Breast epithelium (tissue), 4 donors: ENCODE measurements around the gene CAPNS1. TPM values are rescaled to one million over a fixed set of nuclear protein-coding genes. Genes with fewer than 3 reads are reported as not detected.

ENCODE experiments used
- DNase-seq, 2 donors: peaks; one replicate each; pipeline ENCODE4 v3.0.0-alpha.2; 2019; ENCODE audit warnings: low spot score in 2 of 2
- H3K27ac ChIP-seq, 2 donors: fragments of 200-600 bp; sonication (generic) in 1 of 2; one replicate each; pipeline ENCODE4 v1.5.1; 2016 to 2019; ENCODE audit warnings: mild to moderate bottlenecking in 1 of 2
- H3K27me3 ChIP-seq, 2 donors: fragments of 200-600 bp; sonication (generic) in 1 of 2; one replicate each; pipeline versions ENCODE4 v1.5.1 to v1.6.0; 2017 to 2019; ENCODE audit warnings: control low read depth in 1 of 2, mild to moderate bottlenecking in 1 of 2
- H3K36me3 ChIP-seq: fragments of 200-600 bp; one replicate; pipeline ENCODE4 v1.5.1; 2019
- H3K4me1 ChIP-seq, 2 donors: fragments of 200-600 bp; sonication (generic); one replicate each; pipeline ENCODE4 v1.5.1; 2016 to 2019; ENCODE audit warnings: control low read depth in 1 of 2
- H3K4me3 ChIP-seq, 3 donors: fragments of 200-600 bp; sonication (generic); 1 replicate in 2 of 3; 2 replicates in 1 of 3; pipeline ENCODE4 v1.5.1; 2016 to 2019; ENCODE audit warnings: mild to moderate bottlenecking in 3 of 3, moderate library complexity in 2 of 3
- H3K9me3 ChIP-seq, 2 donors: fragments of 200-600 bp; sonication (generic) in 1 of 2; one replicate each; pipeline ENCODE4 v1.5.1; 2016 to 2019; ENCODE audit warnings: control low read depth in 1 of 2
- POLR2A ChIP-seq: fragments of 450-650 bp; IDR thresholded peaks from one replicate; pipeline ENCODE4 v1.6.1; 2016; ENCODE audit warnings: antibody characterized with exemption, mild to moderate bottlenecking, moderate library complexity
- POLR2AphosphoS5 ChIP-seq, 3 donors: sonication (generic); formaldehyde crosslinking; IDR thresholded peaks; one replicate each; pipeline ENCODE4 v1.6.1; 2017; ENCODE audit warnings: antibody characterized with exemption in 3 of 3
- intact Hi-C: fragments of 100-400 bp; cut with DNase I; formaldehyde crosslinking; loops from one replicate; pipeline ENCODE4 v1.15.1; 2023; ENCODE audit warnings: low total_unique reads
- total RNA-seq, 3 donors: library from RNA; depleted of rRNA; stranded (reverse); fragments of >200 nt; gene quantifications; one replicate each; pipeline ENCODE4 v1.1.0, GENCODE V29; 2016
- TF ChIP-seq, protein P1 (sequence below), 3 donors: fragments of 450-650 bp; IDR thresholded peaks; one replicate each; pipeline ENCODE4 v1.5.1; 2016 to 2017; ENCODE audit warnings: antibody characterized with exemption in 3 of 3, mild to moderate bottlenecking in 3 of 3, moderate library complexity in 3 of 3

Gene CAPNS1
- total RNA-seq, 3 donors from 2014 or later = 144 to 286 (median 200) TPM

DNA sequence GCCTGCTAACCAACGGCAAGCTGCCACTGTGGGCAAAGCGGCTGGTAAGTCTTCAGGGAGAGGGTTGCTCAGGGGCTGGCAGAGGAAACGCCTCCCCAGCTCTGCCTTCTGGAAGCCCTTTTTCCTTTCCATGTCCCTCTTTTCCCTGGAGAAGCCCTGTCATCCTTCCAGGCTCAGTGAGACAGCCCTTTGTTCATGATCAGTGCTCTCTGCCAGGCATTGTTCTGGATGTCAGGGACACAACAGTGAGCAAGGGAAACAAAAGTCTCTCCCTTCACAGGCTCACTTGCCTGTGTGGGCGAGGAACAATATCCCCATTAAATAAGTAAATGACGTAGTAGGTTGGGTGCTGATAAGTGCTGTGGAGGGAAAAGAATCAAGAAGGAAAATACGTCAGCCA is 42.8 kb upstream of the CAPNS1 start:
- no peak overlapping the region for H3K4me3 ChIP-seq
- H3K9me3 ChIP-seq = no peaks in the 10 kb centered on the region
- no peaks in the 10 kb centered on the region for H3K4me1 ChIP-seq
- H3K36me3 ChIP-seq = no peaks in the 10 kb centered on the region
- H3K27me3 ChIP-seq = no peaks in the 10 kb centered on the region
- TF ChIP-seq, protein P1, sequence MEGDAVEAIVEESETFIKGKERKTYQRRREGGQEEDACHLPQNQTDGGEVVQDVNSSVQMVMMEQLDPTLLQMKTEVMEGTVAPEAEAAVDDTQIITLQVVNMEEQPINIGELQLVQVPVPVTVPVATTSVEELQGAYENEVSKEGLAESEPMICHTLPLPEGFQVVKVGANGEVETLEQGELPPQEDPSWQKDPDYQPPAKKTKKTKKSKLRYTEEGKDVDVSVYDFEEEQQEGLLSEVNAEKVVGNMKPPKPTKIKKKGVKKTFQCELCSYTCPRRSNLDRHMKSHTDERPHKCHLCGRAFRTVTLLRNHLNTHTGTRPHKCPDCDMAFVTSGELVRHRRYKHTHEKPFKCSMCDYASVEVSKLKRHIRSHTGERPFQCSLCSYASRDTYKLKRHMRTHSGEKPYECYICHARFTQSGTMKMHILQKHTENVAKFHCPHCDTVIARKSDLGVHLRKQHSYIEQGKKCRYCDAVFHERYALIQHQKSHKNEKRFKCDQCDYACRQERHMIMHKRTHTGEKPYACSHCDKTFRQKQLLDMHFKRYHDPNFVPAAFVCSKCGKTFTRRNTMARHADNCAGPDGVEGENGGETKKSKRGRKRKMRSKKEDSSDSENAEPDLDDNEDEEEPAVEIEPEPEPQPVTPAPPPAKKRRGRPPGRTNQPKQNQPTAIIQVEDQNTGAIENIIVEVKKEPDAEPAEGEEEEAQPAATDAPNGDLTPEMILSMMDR (IDR thresholded peaks at IDR 0.05) = no peak
- TF ChIP-seq POLR2AphosphoS5 (IDR thresholded peaks at IDR 0.05) = peak in 1 of 3 donors; percentile 8
- peak overlapping the region; percentile 77 to 80 for H3K27ac ChIP-seq
- intact Hi-C loops = no loop called here
- DNase-seq = peak in 1 of 2 donors; percentile 46

DNA sequence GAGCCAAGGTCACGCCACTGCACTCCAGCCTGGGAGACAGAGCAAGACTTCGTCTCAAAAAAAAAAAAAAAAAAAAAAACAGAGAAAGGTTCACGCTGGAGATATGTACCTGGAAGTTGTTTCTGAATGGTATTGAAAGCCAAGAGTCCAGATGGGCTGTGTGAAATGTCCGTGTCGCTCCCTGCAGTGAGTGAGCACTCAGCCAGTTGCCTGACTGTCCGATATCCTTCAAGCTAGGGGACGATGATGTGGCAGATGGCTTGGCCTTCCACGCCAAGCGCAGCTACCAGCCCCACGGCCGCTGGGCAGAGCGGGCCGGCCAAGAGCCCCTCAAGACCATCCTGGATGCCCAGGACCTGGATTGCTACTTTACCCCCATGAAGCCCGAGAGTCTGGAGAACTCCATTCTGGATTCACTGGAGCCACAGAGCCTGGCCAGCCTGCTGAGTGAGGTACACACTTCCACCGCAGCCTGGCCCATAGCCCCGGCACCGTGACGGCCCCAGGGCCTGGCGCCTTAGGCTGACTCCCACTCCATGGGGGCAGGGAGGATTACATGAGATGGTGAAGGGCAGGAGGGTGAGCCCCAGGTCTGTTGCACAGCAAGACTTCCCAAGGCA is 40.6 kb upstream of the CAPNS1 start:
- H3K27ac ChIP-seq = no peak overlapping the region
- intact Hi-C loops = no loop called here
- no peaks in the 10 kb centered on the region for H3K27me3 ChIP-seq
- H3K9me3 ChIP-seq = no peaks in the 10 kb centered on the region
- H3K36me3 ChIP-seq = no peaks in the 10 kb centered on the region
- TF ChIP-seq POLR2A (no peak), POLR2AphosphoS5 (IDR thresholded peaks at IDR 0.05) (no peak)
- TF ChIP-seq, protein P1 (IDR thresholded peaks at IDR 0.05) = no peak
- H3K4me1 ChIP-seq = no peaks in the 10 kb centered on the region
- no peak overlapping the region for H3K4me3 ChIP-seq
- no peak for DNase-seq

DNA sequence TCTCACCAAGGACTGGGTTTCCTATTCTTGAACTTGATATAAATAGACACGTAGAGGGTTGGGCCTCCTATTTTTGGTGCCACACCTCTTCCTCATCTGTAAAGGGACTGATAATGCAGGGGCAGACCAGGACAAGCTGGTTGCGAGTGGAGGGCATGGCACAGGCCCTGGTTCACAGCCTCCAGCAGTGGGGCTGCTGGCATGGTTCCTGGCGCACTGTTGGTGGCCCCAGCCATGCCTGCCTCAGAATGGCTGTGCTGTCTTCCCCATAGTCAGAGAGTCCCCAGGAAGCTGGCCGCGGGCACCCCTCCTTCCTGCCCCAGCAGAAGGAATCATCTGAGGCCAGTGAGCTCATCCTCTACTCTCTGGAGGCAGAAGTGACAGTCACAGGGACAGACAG is 39.4 kb upstream of the CAPNS1 start:
- peak overlapping the region in 1 of 2 donors; percentile 38 for H3K27ac ChIP-seq
- intact Hi-C loops = no loop called here
- no peak for DNase-seq
- H3K4me3 ChIP-seq = no peak overlapping the region
- H3K27me3 ChIP-seq = no peaks in the 10 kb centered on the region
- H3K36me3 ChIP-seq = no peaks in the 10 kb centered on the region
- no peaks in the 10 kb centered on the region for H3K9me3 ChIP-seq
- H3K4me1 ChIP-seq = no peaks in the 10 kb centered on the region
- TF ChIP-seq POLR2AphosphoS5 (IDR thresholded peaks at IDR 0.05) (no peak), POLR2A (no peak)
- TF ChIP-seq, protein P1 (IDR thresholded peaks at IDR 0.05) = no peak

DNA sequence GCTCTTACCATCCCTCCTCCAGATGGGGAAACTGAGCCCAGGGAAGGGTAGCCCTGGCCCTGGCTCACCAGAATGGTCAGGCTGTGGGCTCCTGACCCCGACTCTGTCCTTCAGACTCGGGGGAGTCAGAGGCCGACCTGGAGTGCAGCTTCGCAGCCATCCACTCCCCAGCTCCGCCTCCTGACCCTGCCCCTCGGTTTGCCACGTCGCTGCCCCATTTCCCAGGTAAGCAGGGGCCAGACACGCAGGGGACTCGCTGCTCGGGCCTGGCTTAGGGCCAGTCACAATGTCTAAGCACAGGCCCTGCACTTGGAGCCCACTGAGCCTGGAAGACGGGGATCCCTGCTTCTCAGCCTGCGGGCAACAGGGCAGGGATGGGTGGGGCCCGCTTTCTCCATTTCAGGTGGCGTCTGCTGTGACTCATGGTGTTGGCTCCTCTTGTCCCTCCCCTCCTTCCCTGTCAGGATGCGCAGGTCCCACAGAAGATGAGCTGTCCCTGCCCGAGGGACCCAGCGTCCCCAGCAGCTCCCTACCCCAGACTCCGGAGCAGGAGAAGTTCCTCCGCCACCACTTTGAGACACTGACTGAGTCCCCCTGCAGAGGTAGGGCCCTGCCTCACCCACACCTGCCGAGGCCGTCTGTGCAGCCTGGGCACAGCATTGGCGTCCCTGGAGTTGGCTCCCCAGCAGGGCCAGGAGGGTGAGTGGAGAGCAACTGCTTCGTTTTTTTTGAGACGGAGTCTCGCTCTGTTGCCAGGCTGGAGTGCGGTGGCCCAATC is 38.1 kb upstream of the CAPNS1 start:
- no peak for DNase-seq
- no peak overlapping the region for H3K27ac ChIP-seq
- H3K4me3 ChIP-seq = no peak overlapping the region
- TF ChIP-seq POLR2AphosphoS5 (IDR thresholded peaks at IDR 0.05) (no peak), POLR2A (no peak)
- TF ChIP-seq, protein P1 (IDR thresholded peaks at IDR 0.05) = no peak
- H3K36me3 ChIP-seq = no peaks in the 10 kb centered on the region
- H3K27me3 ChIP-seq = no peaks in the 10 kb centered on the region
- H3K4me1 ChIP-seq = no peaks in the 10 kb centered on the region
- H3K9me3 ChIP-seq = no peaks in the 10 kb centered on the region
- intact Hi-C loops = no loop called here

DNA sequence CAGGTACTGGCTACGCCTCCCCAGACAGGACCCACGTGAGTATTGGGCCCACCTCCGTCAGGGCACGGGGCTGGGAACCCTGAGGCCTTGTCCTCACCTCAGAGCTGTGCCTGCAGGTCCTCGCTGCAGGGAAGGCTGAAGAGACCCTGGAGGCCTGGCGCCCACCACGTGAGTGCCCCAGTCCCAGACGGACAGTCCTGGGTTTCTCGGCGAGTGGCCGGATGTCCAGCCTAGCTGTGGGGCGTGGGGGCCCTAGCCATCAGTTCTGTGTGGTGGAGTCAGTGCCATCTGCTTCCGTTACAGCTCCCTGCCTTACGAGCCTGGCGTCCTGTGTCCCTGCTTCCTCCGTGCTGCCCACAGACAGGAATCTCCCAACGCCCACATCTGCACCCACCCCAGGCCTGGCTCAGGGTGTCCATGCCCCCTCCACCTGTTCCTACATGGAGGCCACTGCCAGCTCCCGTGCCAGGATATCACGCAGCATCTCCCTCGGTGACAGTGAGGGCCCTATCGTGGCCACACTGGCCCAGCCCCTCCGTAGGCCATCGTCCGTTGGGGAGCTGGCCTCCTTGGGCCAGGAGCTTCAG is 36.7 kb upstream of the CAPNS1 start:
- DNase-seq = no peak
- Histone ChIP-seq H3K4me3 (no peak overlapping the region), H3K27me3 (no peaks in the 10 kb centered on the region), H3K27ac (no peak overlapping the region), H3K9me3 (no peaks in the 10 kb centered on the region), H3K4me1 (no peaks in the 10 kb centered on the region), H3K36me3 (no peaks in the 10 kb centered on the region)
- intact Hi-C loops = no loop called here
- no peak for TF ChIP-seq POLR2A
- no peak for TF ChIP-seq POLR2AphosphoS5 (IDR thresholded peaks at IDR 0.05)
- TF ChIP-seq, protein P1 (IDR thresholded peaks at IDR 0.05) = no peak
